OCI-LY3 (cell line): ENCODE data around the gene MBD2.

Experiments used
- EZH2phosphoT487 ChIP-seq: fragments of 200-600 bp; shearing (Covaris generic); IDR thresholded peaks from 2 replicates; pipeline ENCODE4 v1.6.1; 2018; ENCODE audit warnings: antibody characterized with exemption, mixed run types, low read depth
- TF ChIP-seq, protein P1 (sequence below): fragments of 200-600, 300-600 bp; sonication (generic); IDR thresholded peaks from 2 replicates; pipeline ENCODE4 v1.5.1; 2014; ENCODE audit warnings: antibody characterized with exemption, low read length, low read depth

DNA sequence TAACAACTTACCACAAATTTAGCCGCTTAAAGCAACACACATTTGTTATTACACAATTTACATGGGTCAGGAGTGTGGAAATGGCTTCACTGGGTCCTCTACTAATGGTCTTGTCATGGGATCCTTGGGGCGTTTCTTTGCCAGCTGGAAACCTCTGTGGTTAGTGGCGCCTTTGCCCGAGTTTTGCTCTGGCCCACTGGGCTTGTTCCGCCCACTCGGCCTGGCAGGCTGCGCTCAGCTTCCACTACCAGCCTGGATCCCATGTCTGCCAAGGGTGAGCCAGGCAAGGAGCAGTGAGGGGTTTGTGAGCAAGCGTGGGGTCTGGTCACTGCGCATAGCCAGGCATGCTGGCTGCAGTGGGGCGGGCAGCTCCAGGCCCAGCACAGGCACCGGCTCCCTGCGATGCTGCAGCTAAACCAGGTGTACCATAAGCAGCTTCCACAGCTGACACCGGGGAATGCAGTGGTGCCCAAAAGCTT lies 16.2 kb upstream of the MBD2 start:
- TF ChIP-seq, protein P1, sequence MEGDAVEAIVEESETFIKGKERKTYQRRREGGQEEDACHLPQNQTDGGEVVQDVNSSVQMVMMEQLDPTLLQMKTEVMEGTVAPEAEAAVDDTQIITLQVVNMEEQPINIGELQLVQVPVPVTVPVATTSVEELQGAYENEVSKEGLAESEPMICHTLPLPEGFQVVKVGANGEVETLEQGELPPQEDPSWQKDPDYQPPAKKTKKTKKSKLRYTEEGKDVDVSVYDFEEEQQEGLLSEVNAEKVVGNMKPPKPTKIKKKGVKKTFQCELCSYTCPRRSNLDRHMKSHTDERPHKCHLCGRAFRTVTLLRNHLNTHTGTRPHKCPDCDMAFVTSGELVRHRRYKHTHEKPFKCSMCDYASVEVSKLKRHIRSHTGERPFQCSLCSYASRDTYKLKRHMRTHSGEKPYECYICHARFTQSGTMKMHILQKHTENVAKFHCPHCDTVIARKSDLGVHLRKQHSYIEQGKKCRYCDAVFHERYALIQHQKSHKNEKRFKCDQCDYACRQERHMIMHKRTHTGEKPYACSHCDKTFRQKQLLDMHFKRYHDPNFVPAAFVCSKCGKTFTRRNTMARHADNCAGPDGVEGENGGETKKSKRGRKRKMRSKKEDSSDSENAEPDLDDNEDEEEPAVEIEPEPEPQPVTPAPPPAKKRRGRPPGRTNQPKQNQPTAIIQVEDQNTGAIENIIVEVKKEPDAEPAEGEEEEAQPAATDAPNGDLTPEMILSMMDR: no peak
- no peak for TF ChIP-seq EZH2phosphoT487
